IPS-NIHi11 (cell line): ENCODE data around the gene ENTPD7.
"Not testable (repeated sequence)": the region's sequence is repeated elsewhere in the genome, so short reads cannot be mapped to it uniquely, and the experiment has no call there.

Experiments
- DNase-seq: peaks from one replicate; pipeline ENCODE4 v3.0.0; 2012; ENCODE audit warnings: mixed read lengths, low spot score

Gene ENTPD7

GRCh38 chr10:99685597-99685967, 26.3 kb downstream of the ENTPD7 start:
- DNase-seq: no peak

- no peak for DNase-seq
Measured at GRCh38 chr10:99689461-99689860, 30.2 kb downstream of the ENTPD7 start.

GRCh38 chr10:99693933-99694583, 34.7 kb downstream of the ENTPD7 start:
- no peak for DNase-seq

GRCh38 chr10:99695761-99696160, 36.5 kb downstream of the ENTPD7 start:
- DNase-seq: no peak

- no peak for DNase-seq
Measured at GRCh38 chr10:99698504-99699080, 39.3 kb downstream of the ENTPD7 start.

- DNase-seq: no peak
Measured at GRCh38 chr10:99700649-99701048, 41.3 kb downstream of the ENTPD7 start.

- DNase-seq: no peak
Measured at GRCh38 chr10:99708428-99709012, 49.2 kb downstream of the ENTPD7 start.

GRCh38 chr10:99709480-99710229, 50.3 kb downstream of the ENTPD7 start:
- DNase-seq: peak; percentile 28

GRCh38 chr10:99711129-99711719, 51.9 kb downstream of the ENTPD7 start:
- DNase-seq: peak; percentile 40

GRCh38 chr10:99714446-99714845, 55.1 kb downstream of the ENTPD7 start:
- no peak for DNase-seq

- DNase-seq: no peak
Measured at GRCh38 chr10:99720387-99720786, 61.1 kb downstream of the ENTPD7 start.

GRCh38 chr10:99730026-99730425, 70.7 kb downstream of the ENTPD7 start:
- no peak for DNase-seq

- DNase-seq: no peak
Measured at GRCh38 chr10:99731306-99732032, 72.2 kb downstream of the ENTPD7 start.

- DNase-seq: peak; percentile 97
Measured at GRCh38 chr10:99732033-99732842, 72.9 kb downstream of the ENTPD7 start, which contains the start of the genes COX15 and CUTC. TSS of gene COX15 (minus strand) at chr10:99732127. CDS start at chr10:99732049, 78 bp downstream. TSS of gene CUTC (plus strand) at chr10:99732234. CDS start at chr10:99732349, 115 bp downstream.

GRCh38 chr10:99733366-99733765, 74.1 kb downstream of the ENTPD7 start:
- no peak for DNase-seq

GRCh38 chr10:99734111-99734510, 74.8 kb downstream of the ENTPD7 start:
- not testable (repeated sequence) for DNase-seq

GRCh38 chr10:99740260-99740659, 81.0 kb downstream of the ENTPD7 start:
- DNase-seq: no peak

GRCh38 chr10:99740933-99741559, 81.7 kb downstream of the ENTPD7 start:
- no peak for DNase-seq

GRCh38 chr10:99742254-99742653, 82.9 kb downstream of the ENTPD7 start:
- no peak for DNase-seq

- no peak for DNase-seq
Measured at GRCh38 chr10:99742701-99743100, 83.4 kb downstream of the ENTPD7 start.
